Measurements from ENCODE around the gene KIAA1671. TPM values are rescaled to one million over a fixed set of nuclear protein-coding genes. Genes with fewer than 3 reads are reported as not detected.

Gene KIAA1671
- total RNA-seq, 1 experiment from 2014 or later, result 9.6 TPM

DNA sequence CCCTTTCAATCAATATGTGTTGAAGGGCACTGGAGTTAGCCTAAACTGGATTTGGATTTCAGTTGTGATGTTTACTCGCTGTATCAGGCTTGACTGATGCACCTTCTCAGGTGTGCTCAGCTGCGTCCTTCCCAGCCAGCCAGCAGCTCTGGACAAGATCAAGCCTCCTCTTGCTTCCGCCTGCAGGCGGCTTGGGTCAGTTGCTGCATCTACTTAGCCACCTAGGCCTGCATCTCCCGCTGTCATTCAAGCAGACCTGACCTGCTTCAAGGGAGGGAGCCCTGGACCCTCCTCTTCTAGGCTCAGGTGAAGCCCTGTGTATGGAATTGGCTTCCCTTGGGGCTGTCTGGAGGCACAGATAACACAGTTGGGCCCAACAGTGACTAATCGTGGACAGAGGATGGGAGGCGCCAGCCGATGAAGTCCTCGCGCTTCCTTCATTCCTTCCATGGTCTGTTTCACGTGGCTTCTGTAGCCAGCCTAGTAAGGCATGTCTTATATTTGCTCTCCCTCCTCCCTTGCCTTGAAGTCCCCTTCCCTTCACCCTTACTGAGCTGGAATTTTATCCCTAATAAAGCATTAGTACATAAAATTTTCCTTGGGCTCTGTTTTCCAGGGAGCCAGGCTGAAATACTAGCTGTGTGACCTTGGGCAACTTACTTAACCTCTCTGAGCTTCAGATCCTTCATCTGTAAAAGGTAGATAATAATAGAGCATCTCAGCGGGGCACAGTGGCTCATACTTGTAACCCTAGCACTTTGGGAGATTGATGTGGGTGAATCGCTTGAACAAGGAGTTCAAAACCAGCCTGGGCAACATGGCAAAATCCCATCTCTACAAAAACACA is 3.9 kb upstream of the KIAA1671 start:
- in situ Hi-C loops (cut with HindIII; ENCODE audit: low sequenced_read_pairs), result loop anchor here (25.0 kb wide), 1 partner anchor 89 kb away; no protein-coding TSS in a partner anchor
- DNase-seq (ENCODE audit: low spot score), result no peak

DNA sequence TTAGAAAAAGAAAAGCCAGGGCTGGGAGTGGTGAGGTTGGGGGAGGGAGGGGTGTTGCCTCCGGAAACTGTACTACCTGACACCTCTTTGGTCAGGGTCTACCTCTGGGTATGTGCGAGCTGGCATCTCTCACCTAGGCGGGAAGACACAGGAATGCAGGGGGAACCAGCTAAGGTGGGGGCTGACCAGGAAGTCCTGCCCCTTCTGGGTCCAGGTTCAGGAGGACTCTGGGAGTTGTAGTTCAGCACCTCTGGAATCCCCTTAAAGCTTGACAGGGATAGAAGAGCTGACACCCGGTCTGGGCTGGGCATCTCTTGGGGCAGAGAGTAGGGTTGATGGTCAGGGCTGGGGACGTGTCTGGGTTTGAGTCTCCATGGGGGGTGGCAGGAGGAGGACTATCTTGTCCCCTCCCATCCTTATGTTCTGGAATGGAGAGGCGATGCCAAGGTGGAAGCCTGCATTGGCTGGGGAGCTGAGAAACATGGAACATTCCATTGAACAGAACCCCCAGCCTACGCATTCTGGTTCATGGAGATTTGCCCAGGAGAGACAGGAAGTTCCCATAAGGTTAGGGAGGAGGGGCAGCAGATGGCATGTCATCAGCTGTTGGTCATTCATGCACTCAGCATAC is 2.1 kb upstream of the KIAA1671 start:
- DNase-seq (ENCODE audit: low spot score), result peak; percentile 67
- in situ Hi-C loops (cut with HindIII; ENCODE audit: low sequenced_read_pairs), result no loop called here

DNA sequence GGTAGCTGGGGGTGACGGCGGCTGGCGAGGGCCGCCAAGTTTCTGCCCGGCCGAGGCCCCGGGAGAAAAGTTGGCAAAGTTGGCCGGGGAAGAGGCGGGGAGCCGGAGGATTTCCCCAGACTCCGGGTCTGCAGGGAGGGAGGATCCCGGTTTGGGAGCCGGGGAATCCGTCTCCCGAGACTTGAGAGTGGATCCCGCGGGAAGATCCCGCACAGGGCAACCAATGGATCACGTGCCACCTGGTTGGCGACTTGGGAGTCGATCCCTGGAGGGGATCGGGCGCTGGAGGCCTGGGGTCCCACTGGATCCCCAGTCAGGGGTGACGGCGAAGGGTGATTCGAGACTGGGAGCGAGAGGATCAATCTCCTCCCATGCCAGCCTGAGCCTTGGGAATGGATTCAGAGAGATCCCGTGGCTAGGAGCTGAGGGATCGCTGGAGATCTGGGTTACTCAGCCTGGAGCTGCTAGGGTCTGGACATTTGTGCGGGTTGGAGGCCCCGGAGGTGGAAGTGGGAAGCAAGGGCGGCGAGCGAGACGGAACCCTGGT is 394 bp downstream of the KIAA1671 start:
- in situ Hi-C loops (cut with HindIII; ENCODE audit: low sequenced_read_pairs), result no loop called here
- DNase-seq (ENCODE audit: low spot score), result peak; percentile 52

DNA sequence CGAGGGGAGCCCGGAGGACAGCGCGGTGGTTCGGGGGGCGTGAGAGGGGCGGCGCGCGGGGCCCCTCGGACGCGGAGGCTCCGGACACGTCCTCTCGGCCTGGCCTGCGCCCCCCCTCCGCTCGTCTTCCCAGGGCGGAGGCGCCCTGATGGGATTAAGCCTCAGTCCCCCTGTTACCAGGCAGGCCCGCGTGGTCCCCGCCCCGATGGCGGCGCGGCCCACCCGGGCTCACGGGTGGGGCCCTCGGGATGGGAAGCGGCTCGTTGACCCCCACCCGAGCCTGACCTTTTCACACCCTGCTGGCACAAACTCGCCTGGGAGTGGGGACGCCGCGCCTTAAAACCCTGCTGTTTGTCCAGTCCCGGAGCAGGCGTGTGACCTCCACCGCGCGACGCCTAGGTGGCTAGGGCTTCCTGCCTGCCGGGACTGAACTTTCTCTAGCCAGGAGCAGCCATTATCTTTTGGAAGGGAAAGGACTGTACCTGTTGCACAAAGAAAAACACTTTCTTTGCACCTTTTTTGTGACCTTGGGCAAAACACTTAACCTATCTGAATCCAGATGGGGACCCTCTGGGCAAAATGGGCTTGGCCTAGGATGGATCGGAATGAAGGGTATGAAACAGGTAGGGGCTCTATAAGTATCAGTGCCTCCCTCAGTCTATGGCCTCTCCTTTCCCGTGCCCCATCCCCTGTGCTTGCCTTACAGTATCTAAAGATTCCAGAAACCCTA is 1.0 kb downstream of the KIAA1671 start:
- no peak for DNase-seq (ENCODE audit: low spot score)
- in situ Hi-C loops (cut with HindIII; ENCODE audit: low sequenced_read_pairs), result no loop called here

DNA sequence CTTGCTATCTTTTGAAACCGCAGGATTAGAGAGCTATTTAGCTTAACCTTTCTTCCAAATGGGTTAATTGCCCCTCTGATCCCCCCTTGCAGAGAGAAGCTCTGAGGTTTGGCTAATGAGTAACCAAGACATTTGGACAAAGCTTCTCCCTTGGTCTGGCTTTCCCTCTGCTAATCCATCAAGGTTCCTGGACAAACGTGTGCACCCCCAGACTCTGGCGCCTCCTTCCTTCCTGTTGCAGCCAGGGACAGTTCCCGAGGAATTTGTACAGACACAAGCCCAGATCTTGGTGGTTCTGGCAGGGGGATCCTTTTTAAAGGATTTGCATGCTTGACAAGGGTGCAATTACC is 1.6 kb downstream of the KIAA1671 start:
- no peak for DNase-seq (ENCODE audit: low spot score)
- in situ Hi-C loops (cut with HindIII; ENCODE audit: low sequenced_read_pairs), result no loop called here

DNA sequence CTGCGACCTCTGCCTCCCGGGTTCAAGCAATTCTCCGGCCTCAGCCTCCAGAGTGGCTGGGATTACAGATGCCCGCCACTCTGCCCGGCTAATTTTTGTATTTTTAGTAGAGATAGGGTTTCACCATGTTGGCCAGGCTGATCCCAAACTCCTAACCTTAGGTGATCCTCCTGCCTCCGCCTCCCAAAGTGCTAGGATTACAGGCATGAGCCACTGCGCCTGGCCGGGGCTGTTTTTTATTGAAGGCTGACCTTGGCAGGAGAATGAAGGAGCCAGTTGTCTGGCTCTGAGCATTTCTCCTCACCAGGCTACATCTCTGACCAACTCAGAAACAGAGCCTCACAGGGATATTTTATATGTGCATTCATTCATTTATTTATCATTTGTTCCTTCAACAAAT is 2.3 kb downstream of the KIAA1671 start:
- in situ Hi-C loops (cut with HindIII; ENCODE audit: low sequenced_read_pairs), result no loop called here
- no peak for DNase-seq (ENCODE audit: low spot score)

DNA sequence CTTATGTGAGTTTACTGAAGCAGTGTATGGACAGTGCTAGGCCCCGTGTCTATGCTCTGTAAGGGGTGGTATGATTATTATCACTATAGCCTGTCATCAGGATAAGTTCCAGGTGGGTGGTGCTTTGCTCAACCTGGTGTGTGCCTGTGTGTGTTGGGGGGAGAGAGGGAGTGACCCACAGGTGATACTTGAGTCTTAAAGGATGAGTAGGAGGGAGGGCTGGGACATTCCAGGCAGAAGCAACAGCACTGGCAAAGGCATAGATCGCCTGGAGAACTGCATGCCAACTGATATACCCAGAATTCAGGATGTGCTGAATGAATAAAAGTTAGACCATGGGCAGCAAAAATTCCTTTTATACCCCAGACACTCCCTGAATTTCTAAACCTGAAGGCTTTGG is 4.5 kb downstream of the KIAA1671 start:
- in situ Hi-C loops (cut with HindIII; ENCODE audit: low sequenced_read_pairs), result no loop called here
- no peak for DNase-seq (ENCODE audit: low spot score)

DNA sequence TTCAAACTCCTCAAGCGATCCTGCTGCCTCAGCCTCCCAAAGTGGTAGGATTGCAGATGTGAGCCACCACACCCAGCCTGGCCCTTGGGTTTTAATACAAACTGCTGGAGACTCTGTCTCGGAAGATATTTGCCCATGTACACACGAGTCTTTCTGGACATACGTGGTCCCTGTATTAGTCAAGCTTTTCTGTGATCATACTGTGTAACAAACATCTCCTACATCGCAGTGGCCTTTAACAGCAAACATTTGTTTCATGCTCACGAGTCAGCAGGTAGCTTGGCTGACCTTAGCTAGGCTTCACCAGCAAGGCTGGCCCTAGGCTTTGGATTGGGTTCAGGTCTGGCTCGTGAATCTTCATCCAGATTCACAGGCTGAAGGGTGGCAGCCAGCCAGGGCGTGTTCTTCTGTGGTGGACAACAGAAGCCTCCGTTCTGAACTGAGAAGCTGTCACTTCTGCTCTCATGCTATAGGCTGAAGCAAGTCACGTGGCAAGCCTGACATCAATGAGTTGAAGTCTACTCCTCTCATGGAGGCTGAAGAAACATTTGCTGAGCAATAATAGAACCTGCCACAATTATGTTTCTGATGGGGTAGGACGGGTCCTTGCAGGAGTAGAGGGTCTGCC is 8.8 kb downstream of the KIAA1671 start:
- DNase-seq (ENCODE audit: low spot score), result no peak
- in situ Hi-C loops (cut with HindIII; ENCODE audit: low sequenced_read_pairs), result no loop called here

DNA sequence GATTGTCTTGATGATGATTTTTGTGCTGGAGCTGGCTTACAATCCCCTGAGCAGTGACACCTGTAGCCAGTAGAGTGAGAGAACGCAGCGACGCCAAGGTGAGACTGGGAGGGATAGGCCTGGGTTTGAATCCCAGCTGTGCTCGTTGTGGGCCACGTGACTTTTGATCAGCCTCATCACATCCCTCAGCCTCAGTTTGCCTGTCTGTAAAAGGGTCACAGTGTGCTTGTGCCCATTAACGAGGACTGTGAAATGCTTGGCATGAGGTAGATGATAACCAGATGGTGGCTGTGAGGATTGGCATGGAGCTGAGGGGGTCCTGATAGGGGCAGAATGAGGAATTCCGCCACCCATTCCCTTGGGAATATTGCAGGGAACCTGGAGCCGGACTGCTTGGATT is 9.6 kb downstream of the KIAA1671 start:
- no peak for DNase-seq (ENCODE audit: low spot score)
- in situ Hi-C loops (cut with HindIII; ENCODE audit: low sequenced_read_pairs), result no loop called here

DNA sequence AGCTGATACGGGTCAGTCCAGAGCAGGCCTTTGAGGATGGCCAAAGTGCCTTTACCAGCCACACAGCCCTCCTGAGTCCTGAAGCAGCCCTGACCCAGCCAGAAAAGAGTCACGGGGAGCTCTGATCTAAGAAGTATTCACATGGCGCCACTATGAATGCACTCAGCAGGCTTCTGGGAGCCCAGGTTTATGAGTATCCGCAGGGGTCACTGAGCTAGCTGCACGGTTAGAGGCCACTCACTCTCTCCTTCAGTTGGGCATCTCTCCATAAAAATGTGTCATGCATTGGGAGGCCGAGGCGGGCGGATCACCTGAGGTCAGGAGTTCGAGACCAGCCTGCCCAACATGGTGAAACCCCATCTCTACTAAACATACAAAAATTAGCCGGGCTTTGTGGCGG is 10.3 kb downstream of the KIAA1671 start:
- in situ Hi-C loops (cut with HindIII; ENCODE audit: low sequenced_read_pairs), result no loop called here
- no peak for DNase-seq (ENCODE audit: low spot score)

DNA sequence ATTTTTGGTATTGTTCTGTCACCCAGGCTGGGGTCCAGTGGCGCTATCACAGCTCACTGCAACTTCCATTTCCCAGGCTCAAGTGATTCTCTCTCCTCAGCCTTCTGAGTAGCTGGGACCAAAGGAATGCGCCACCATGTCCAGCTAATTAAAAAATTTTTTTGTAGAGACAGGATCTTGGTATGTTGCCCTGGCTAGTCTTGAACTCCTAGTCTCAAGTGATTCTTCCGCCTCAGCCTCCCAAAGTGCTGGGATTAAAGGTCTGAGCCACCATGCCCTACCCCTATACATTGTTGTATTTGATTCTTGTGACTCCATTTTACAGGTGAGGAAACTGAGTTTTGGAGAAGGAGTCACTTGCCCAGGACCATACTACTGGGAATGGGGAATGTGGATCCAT is 11.9 kb downstream of the KIAA1671 start:
- in situ Hi-C loops (cut with HindIII; ENCODE audit: low sequenced_read_pairs), result no loop called here
- DNase-seq (ENCODE audit: low spot score), result no peak

DNA sequence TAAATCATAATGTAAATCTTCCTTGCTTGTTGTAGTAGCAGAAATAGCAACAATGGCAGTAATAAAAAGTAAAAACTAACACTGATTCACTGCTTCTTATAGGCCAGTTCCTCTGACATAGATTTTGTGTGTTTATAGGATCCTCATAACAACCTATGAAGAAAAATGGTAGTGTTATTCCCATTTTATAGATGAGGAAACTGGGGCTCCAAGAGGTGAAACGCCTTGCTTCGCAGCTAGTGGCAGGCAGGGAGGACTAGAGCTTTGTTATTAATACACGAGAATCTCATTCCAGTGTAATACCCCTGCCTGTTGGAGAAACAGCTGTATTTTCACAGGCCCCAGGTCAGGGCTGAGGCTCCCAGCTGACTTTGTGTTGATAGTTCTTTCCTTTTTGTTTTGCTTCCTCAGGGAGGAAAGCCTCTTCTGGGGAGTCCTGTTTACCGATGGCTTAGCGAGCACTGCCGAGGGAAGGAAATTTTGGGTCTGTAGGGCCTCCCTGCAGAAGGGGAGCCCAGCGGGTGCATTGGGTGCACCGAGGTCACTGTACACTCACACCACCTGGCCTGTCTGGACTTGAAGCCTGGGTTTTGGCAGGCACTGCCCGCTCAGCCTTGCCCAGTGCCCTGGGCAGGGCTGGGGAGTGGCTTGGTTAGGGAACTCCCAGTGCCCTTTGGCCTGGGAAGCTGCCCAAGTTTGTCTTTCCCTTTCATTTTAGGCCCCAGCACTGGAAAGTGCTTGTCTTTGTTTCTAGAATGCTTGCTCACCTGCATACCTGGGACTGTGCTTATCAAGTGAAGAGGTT is 13.5 kb downstream of the KIAA1671 start:
- in situ Hi-C loops (cut with HindIII; ENCODE audit: low sequenced_read_pairs), result no loop called here
- DNase-seq (ENCODE audit: low spot score), result no peak

DNA sequence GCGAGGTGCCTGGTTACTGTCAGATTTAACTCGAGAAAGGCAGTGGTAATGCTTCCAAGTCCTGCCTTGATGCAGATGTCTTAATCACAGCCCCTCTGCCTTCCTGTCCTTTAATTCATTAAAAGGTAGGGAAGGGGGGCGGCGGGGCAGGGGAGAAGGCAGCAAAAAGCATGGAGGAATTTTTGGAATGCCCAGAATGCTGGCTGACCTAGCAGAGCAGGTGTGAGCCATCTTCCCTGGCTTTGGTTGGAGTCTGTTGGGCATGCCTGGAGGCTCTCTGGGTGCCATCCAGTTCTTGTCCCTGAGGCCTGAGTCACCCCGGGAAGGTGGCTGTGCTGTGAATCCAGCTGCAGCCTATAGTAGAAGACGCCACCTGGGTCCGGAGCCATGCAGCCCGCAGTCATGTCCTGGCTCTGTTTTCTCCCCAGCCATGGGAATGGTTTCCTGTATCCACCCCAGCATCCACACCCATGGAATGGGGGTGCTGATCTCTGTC is 15.6 kb downstream of the KIAA1671 start:
- in situ Hi-C loops (cut with HindIII; ENCODE audit: low sequenced_read_pairs), result no loop called here
- no peak for DNase-seq (ENCODE audit: low spot score)

DNA sequence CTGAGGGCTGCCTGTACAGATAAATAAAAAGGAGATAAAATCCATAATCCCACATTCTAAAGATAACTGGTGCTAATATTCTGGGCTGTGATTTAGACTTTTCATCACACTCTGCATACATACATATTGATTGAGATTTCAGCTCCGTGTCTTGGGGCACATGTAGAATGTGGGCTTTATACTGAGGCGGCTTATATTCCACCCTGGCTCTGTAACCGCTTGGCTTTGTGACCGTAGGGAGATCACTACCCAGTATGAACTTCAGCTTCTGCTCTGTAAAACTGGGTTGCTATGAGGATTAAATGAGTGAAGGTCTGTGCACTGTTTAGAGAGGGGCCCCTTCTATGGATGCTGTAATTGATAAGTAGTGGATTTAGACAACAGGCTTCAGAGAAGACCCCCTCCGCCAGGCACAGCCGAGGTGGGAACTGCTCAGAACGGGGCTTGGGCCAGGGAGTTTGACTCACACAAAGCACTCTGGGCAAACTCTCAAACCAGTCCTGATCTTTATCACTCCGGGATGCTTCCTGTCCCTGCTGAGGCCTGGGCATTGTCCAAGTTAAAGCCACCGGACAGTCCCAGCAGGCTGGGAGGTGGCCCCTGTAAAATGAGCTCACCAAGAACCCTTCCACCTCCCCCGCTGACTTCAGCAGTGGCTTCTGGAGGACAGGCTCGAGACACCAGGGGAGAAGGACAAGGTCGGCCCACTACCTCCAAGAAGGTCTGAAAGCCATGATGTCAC is 17.2 kb downstream of the KIAA1671 start:
- DNase-seq (ENCODE audit: low spot score), result no peak
- in situ Hi-C loops (cut with HindIII; ENCODE audit: low sequenced_read_pairs), result no loop called here

DNA sequence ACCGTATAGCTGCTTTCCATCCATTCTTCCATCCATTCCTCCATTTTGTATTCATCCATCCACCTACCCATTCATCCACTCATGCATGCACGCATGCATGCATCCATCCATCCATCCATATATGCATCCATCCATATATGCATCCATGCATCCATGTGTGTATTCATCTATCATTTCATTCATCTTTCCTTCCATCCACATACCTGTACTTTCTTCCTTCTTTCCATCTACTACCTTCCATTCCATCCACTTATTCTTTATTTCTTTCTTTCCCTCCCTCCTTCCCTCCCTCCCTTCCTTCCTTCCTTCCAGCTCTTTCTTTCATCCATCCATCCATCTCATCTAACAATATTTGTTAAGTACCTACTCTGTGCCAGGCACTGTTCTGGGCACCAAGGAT is 19.9 kb downstream of the KIAA1671 start:
- DNase-seq (ENCODE audit: low spot score), result no peak
- in situ Hi-C loops (cut with HindIII; ENCODE audit: low sequenced_read_pairs), result no loop called here

DNA sequence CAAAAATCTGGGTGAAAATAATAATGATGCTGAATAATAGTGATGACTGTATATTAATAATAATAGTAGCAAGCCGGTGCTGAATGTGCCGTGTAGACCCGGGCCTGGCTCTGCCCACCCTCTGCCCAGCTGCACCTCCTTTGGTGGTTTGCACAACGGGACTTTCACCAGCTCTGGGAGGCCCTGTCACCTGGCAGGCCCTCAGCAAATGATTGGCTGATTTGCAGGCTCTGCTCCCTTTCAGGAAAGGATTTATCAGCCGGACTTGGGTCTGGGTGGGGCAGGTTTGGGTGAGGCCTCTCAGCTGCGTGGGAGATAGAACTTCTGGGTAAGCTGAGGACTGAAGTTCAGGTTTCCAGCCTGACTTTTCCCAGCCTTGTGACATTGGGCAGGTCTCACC is 21.4 kb downstream of the KIAA1671 start:
- no peak for DNase-seq (ENCODE audit: low spot score)
- in situ Hi-C loops (cut with HindIII; ENCODE audit: low sequenced_read_pairs), result no loop called here

DNA sequence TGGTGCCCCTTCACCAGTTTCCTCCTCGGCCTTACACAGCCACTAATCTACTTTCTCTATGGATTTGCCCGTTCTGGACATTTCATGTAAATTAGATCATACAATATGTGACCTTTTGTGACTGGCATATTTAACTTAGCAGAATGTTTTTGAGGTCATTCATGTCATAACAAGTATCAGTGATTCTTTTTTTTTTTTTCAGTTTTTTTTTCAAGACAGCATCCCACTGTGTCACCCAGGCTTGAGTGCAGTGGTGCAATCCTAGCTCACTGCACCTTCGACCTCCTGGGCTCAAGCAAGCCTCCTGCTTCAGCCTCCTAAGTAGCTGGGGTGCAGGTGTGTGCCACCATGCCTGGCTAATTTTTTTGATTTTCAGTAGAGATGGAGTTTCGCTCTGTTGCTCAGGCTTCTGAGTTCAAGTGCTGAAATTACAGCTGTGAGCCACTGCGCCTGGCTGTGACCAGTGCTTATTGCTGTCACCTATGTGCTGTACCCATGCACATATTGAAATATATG is 22.7 kb downstream of the KIAA1671 start:
- in situ Hi-C loops (cut with HindIII; ENCODE audit: low sequenced_read_pairs), result no loop called here
- no peak for DNase-seq (ENCODE audit: low spot score)

DNA sequence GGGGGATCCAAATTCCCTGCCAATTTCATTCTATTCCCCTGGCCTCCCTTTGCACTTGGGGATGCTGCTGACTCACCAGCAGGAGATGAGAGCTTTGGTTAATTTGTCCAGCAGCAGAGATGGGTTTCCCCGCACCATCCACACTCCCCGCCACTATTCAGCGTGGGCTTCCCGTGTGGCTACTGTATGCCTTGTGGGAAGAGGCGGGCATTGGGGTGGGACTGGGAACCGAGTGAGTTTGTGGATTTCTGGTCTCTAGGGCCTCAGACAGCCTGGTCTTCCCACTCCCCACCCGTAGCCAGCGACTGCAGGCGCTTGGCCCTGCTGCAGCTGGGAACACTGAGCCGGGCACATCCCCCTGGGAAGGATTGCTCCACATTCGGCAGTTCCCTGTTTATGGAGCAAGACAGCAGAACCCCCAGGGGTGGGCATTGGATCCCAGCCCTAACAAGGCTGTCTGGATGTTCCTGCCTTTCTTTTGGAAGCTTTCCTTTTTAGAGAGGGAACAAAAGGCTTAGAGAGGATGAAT is 23.4 kb downstream of the KIAA1671 start:
- in situ Hi-C loops (cut with HindIII; ENCODE audit: low sequenced_read_pairs), result no loop called here
- peak; percentile 39 for DNase-seq (ENCODE audit: low spot score)

Measured in G401 (cell line).